M059J (cell line): Measurements from ENCODE around the gene ATP6V1F. TPM values are rescaled to one million over a fixed set of nuclear protein-coding genes. Genes with fewer than 3 reads are reported as not detected.

ENCODE experiments used
- total RNA-seq: library from RNA; depleted of rRNA; stranded (reverse); fragments of >200 nt; shearing (Covaris generic); gene quantifications from 2 replicates; pipeline ENCODE4 v1.2.3, GENCODE V29; 2014; rRNA removed

ATP6V1F gene
- total RNA-seq, 1 experiment from 2014 or later = 160 TPM

Other genes with a start within 250 kb of the ATP6V1F start
- 0.02 and 0.07 TPM in 2 replicates for gene GARIN1A, start 190.6 kb upstream of the ATP6V1F start, total RNA-seq
- 571 and 729 TPM in 2 replicates for gene CALU, start 123.5 kb upstream of the ATP6V1F start, total RNA-seq
- gene OPN1SW, start 87.1 kb upstream of the ATP6V1F start, total RNA-seq = not detected in 2 replicates
- 0.74 and 5.7 TPM in 2 replicates for gene CCDC136, start 70.9 kb upstream of the ATP6V1F start, total RNA-seq
- gene FLNC, start 32.5 kb upstream of the ATP6V1F start, total RNA-seq = 60.7 and 150 TPM in 2 replicates
- not detected in 2 replicates for gene KCP, start 47.9 kb downstream of the ATP6V1F start, total RNA-seq
- gene IRF5, start 75.1 kb downstream of the ATP6V1F start, total RNA-seq = 0.64 and 1.8 TPM in 2 replicates
- 48.1 and 70.7 TPM in 2 replicates for gene TNPO3, start 192.3 kb downstream of the ATP6V1F start, total RNA-seq